ENCODE results near the gene SUPT3H. TPM values are rescaled to one million over a fixed set of nuclear protein-coding genes. Genes with fewer than 3 reads are reported as not detected.
"Not testable (repeated sequence)": the region's sequence is repeated elsewhere in the genome, so short reads cannot be mapped to it uniquely, and the experiment has no call there.

The SUPT3H gene
- total RNA-seq, 4 donors from 2014 or later: 1.6 to 5.6 (median 3.8) TPM

- no peak for DNase-seq (ENCODE audit: low spot score in 2 of 2)
- 88 to 96% methylated on average over 1 of the region's 1 CpG for WGBS, 2 donors
- no peak for TF ChIP-seq POLR2A (IDR thresholded peaks at IDR 0.05)
- no peak for TF ChIP-seq CTCF (IDR thresholded peaks at IDR 0.05)
- intact Hi-C loops (cut with DNase I; ENCODE audit: low total_unique reads): no loop called here
- no peak overlapping the region for H3K4me3 ChIP-seq (ENCODE audit: low read depth, poor library complexity, severe bottlenecking)
Observed at GRCh38 chr6:45305546-45305945, 72.2 kb downstream of the SUPT3H start.

GRCh38 chr6:45302832-45303231 lies 74.9 kb downstream of the SUPT3H start:
- DNase-seq (ENCODE audit: low spot score in 2 of 2): no peak
- no peak overlapping the region for H3K4me3 ChIP-seq (ENCODE audit: low read depth, poor library complexity, severe bottlenecking)
- TF ChIP-seq CTCF (IDR thresholded peaks at IDR 0.05) (no peak), POLR2A (IDR thresholded peaks at IDR 0.05) (no peak)
- intact Hi-C loops (cut with DNase I; ENCODE audit: low total_unique reads): no loop called here
- 98 to 99% methylated on average over 3 of the region's 3 CpGs for WGBS, 2 donors

- 64 to 65% methylated on average over 3 of the region's 3 CpGs for WGBS, 2 donors
- TF ChIP-seq CTCF (IDR thresholded peaks at IDR 0.05) (no peak), POLR2A (IDR thresholded peaks at IDR 0.05) (no peak)
- intact Hi-C loops (cut with DNase I; ENCODE audit: low total_unique reads): no loop called here
- no peak overlapping the region for H3K4me3 ChIP-seq (ENCODE audit: low read depth, poor library complexity, severe bottlenecking)
- DNase-seq (ENCODE audit: low spot score in 2 of 2): no peak
Observed at GRCh38 chr6:45301348-45302142, 76.2 kb downstream of the SUPT3H start.

GRCh38 chr6:45300736-45301135 lies 77.0 kb downstream of the SUPT3H start:
- no peak for TF ChIP-seq CTCF (IDR thresholded peaks at IDR 0.05)
- no peak for TF ChIP-seq POLR2A (IDR thresholded peaks at IDR 0.05)
- no peak for DNase-seq (ENCODE audit: low spot score in 2 of 2)
- no peak overlapping the region for H3K4me3 ChIP-seq (ENCODE audit: low read depth, poor library complexity, severe bottlenecking)
- WGBS, 2 donors: 92 to 95% methylated on average over 1 of the region's 1 CpG
- intact Hi-C loops (cut with DNase I; ENCODE audit: low total_unique reads): no loop called here

GRCh38 chr6:45299096-45299581 lies 78.6 kb downstream of the SUPT3H start:
- DNase-seq (ENCODE audit: low spot score in 2 of 2): no peak
- 94 to 97% methylated on average over 3 of the region's 3 CpGs for WGBS, 2 donors
- intact Hi-C loops (cut with DNase I; ENCODE audit: low total_unique reads): no loop called here
- no peak overlapping the region for H3K4me3 ChIP-seq (ENCODE audit: low read depth, poor library complexity, severe bottlenecking)
- TF ChIP-seq POLR2A (IDR thresholded peaks at IDR 0.05) (no peak), CTCF (IDR thresholded peaks at IDR 0.05) (no peak)

GRCh38 chr6:45297320-45297719 lies 80.4 kb downstream of the SUPT3H start:
- intact Hi-C loops (cut with DNase I; ENCODE audit: low total_unique reads): no loop called here
- no peak for TF ChIP-seq CTCF (IDR thresholded peaks at IDR 0.05)
- TF ChIP-seq POLR2A (IDR thresholded peaks at IDR 0.05): no peak
- H3K4me3 ChIP-seq (ENCODE audit: low read depth, poor library complexity, severe bottlenecking): no peak overlapping the region
- DNase-seq (ENCODE audit: low spot score in 2 of 2): no peak

- H3K4me3 ChIP-seq (ENCODE audit: low read depth, poor library complexity, severe bottlenecking); intact Hi-C loops (cut with DNase I; ENCODE audit: low total_unique reads); DNase-seq (ENCODE audit: low spot score in 2 of 2): not testable (repeated sequence)
- 80 to 100% methylated on average over 1 of the region's 1 CpG for WGBS, 2 donors
Observed at GRCh38 chr6:45294065-45294701, 83.6 kb downstream of the SUPT3H start.

Measured in lower leg skin (tissue), 4 donors.